Astrocyte of the spinal cord (primary cell): ENCODE data around the gene PLA2G2D.

Experiments
- DNase-seq: peaks from one replicate; pipeline ENCODE4 v3.0.0; 2011; ENCODE audit warnings: low read depth, low spot score
- H3K4me3 ChIP-seq: 2 replicates; pipeline ENCODE4 v1.5.1; 2011; ENCODE audit warnings: low read depth, mild to moderate bottlenecking, low read length, moderate library complexity
- in situ Hi-C: cut with HindIII; loops from 2 replicates; pipeline ENCODE4 v1.10.0; 2017; ENCODE audit warnings: low sequenced_read_pairs
- TF ChIP-seq, protein P1 (sequence below): IDR thresholded peaks from 2 replicates; pipeline ENCODE4 v1.5.1; 2012; ENCODE audit warnings: low read depth, mild to moderate bottlenecking, low read length, inconsistent platforms

Gene PLA2G2D

GRCh38 chr1:20078171-20078651 is 41.1 kb downstream of the PLA2G2D start:
- H3K4me3 ChIP-seq: no peak overlapping the region
- DNase-seq: no peak
- in situ Hi-C loops: no loop called here
- TF ChIP-seq, protein P1, sequence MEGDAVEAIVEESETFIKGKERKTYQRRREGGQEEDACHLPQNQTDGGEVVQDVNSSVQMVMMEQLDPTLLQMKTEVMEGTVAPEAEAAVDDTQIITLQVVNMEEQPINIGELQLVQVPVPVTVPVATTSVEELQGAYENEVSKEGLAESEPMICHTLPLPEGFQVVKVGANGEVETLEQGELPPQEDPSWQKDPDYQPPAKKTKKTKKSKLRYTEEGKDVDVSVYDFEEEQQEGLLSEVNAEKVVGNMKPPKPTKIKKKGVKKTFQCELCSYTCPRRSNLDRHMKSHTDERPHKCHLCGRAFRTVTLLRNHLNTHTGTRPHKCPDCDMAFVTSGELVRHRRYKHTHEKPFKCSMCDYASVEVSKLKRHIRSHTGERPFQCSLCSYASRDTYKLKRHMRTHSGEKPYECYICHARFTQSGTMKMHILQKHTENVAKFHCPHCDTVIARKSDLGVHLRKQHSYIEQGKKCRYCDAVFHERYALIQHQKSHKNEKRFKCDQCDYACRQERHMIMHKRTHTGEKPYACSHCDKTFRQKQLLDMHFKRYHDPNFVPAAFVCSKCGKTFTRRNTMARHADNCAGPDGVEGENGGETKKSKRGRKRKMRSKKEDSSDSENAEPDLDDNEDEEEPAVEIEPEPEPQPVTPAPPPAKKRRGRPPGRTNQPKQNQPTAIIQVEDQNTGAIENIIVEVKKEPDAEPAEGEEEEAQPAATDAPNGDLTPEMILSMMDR: no peak

DNA sequence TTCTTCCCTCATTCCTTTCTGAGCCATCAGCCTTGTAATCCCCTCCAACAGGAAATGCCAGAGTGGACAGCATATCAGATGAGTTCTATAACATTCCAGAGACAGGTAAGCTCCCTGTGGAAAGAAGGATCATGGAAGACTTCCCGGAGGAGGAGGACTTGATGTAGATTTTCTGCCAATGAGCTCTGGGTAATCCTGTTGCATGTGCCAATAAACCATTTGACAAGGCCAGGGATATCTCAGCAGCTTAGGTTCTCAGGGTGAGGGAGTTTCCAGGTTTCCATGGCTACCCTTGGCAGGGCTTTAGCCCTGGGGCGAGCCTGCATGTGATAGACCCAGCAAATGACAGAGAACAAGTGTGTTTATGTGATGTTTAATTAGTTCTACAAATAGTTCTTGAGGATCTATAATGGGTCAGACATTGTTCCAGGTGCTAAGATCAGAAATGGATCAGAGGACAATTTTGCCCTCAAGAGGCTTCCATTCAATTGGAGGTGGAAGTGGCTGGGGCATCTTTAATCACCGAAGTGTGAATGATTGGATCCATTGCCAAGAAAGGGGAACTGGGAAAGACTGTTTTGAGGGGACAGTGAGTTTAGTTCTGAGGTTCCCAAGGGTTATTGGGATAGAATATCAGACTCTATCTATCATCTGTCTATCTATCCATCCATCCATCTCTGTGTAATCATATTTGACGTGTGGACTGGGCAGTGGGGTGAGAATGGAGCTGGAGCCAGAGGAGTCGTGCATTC is 42.5 kb downstream of the PLA2G2D start:
- DNase-seq: no peak
- in situ Hi-C loops: no loop called here
- TF ChIP-seq, protein P1: no peak

DNA sequence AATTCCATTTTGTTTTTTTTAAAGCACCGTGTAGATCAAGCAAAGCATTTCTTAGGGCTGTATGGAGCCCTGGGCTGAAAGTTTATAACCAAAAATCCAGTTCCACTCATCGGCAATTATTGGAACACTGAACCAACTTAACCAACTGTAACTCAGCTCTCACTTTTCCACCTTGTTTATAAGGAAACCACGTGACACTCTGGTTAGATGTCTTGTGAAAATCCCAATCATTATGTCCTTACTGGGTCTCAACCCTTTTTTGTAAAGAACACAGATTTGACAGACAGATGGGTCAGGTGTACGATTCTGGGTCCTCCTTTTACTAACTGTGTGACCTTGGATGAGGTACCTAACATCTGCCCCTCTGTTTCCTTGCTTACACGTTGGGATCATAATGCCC is 43.1 kb downstream of the PLA2G2D start:
- H3K4me3 ChIP-seq: no peak overlapping the region
- in situ Hi-C loops: no loop called here
- TF ChIP-seq, protein P1: no peak
- no peak for DNase-seq

More for the DNA sequence above, 42.5 kb downstream of the PLA2G2D start:
- no peak overlapping the region for H3K4me3 ChIP-seq

GRCh38 chr1:20075345-20075744 is 44.0 kb downstream of the PLA2G2D start:
- TF ChIP-seq, protein P1: no peak
- no peak overlapping the region for H3K4me3 ChIP-seq
- no peak for DNase-seq
- in situ Hi-C loops: no loop called here

DNA sequence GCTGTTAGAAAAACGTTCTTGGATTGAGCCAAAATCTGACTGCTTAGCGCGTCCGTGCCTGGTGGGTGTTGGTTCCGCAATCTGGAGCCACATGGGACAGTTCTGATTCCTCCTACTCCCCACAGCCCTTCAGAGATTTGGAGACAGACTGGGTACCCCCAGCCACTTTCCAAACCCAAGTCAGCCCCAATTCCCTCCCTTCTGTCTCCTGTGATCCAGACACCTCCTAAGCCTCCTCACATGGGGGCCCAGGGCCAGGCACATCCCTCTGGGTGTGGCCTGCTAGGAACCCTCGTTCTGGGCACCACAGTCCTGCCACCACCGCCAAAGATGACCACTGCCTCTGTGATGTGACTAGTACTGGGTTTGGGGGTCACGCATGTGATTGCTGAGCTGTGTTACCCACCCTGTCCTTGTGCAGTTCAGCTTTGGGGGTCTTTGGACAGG is 44.6 kb downstream of the PLA2G2D start:
- H3K4me3 ChIP-seq: no peak overlapping the region
- TF ChIP-seq, protein P1: no peak
- in situ Hi-C loops: no loop called here
- no peak for DNase-seq

DNA sequence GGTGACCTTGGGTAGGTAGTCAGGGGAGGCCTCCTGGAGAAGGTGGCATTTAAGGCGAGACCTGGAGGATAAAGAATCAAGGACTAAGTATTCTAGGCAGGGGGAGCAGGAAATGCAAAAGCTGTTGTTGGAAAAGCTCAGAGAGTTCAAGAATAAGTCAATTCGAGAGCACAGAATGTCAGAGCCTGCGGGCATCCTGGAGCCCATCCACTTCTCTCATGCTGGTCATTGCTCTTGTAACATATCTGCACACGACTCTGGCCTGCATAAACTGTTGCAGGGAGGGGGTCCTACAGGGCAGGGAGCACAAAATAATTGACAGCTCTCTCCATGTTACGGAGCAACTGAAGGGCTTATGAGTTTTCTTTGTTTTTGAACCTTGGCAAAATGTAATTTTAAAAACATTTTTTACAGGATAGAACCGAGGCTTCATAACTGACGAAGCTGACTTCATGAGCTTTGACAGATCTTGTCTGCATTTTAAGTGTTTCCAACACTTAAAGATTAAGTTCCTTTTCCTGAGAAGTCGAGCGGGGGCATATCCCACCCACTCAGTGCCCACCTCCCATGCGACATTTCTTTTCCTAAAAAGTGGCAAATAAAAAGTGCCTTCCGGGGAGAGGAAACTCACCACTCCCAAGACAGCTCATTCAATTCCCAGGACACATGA is 45.1 kb downstream of the PLA2G2D start:
- no peak for DNase-seq
- TF ChIP-seq, protein P1: no peak
- in situ Hi-C loops: no loop called here
- no peak overlapping the region for H3K4me3 ChIP-seq
